SKM-1 treated with dmso at 0.1 percent for 144 hours (cell line): ENCODE results near the gene CSNK2A3.
A peak's percentile ranks its signal among the peaks of the same experiment; 100 is the strongest.

Experiments
- DNase-seq: peaks from one replicate; lab custom pipeline; 2025; ENCODE audit not compliant: unreplicated experiment; lab: John Stamatoyannopoulos, UW

CSNK2A3 gene

GRCh38 chr11:11338304-11338703 is 14.7 kb downstream of the CSNK2A3 start:
- no peak for DNase-seq

GRCh38 chr11:11336664-11337063 is 16.4 kb downstream of the CSNK2A3 start:
- DNase-seq: no peak

GRCh38 chr11:11335043-11335442 is 18.0 kb downstream of the CSNK2A3 start:
- DNase-seq: no peak

GRCh38 chr11:11334607-11335006 is 18.4 kb downstream of the CSNK2A3 start:
- no peak for DNase-seq

GRCh38 chr11:11332141-11332710 is 20.8 kb downstream of the CSNK2A3 start:
- DNase-seq: no peak

DNA sequence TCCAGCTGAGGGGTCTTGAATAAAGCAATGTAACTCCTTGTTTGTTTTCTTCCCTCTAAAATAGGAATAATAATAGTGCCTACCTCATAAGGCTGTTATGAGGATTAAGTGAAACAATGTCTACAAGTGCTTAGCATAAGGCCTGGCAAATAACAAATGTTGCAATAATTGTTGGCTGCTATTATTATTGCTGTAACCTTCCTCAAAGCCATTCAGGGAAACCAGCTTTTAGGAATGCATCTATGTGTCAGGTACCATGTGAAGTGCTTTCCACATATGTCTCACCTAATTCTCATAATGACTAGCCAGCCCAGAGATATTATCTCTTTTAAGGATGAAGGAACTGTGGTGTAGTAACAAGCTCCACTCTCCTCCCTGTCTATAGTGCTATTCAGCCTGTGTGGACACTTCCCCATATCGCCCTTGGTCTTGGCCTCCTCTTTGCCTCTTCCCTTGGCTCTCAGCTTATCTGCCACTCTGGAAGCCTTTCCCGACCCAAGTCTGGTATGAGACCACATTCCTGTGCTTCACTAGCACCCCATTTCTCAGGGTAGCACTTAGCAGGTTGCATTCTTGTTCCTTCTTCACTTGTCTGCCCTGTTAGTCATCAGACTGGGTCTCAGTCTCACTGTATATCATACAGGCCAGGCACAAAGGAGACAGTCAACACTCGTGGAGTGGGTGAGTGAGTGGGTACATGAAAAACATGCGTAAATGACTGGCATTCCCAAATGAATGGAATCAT is 23.8 kb downstream of the CSNK2A3 start:
- no peak for DNase-seq

GRCh38 chr11:11324090-11324489 is 29.0 kb downstream of the CSNK2A3 start:
- DNase-seq: no peak

DNA sequence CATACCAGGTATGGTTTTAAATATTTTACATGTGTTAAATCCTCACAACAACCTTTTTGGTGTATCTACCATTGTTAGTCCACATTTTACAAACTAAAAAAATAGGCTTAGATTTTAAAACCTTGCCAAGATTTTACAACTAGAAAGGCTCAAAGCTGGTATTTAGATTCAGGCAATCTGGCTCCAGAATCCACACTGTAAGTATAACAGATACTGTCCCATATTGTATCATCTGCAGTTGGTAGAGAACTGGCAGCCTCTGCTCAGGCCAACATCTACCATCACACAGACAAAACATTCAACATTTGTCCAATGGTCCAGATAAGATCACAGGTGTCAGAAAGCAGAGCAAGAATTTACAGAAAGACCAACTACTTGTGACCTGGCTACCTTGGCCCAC is 30.9 kb downstream of the CSNK2A3 start:
- no peak for DNase-seq

DNA sequence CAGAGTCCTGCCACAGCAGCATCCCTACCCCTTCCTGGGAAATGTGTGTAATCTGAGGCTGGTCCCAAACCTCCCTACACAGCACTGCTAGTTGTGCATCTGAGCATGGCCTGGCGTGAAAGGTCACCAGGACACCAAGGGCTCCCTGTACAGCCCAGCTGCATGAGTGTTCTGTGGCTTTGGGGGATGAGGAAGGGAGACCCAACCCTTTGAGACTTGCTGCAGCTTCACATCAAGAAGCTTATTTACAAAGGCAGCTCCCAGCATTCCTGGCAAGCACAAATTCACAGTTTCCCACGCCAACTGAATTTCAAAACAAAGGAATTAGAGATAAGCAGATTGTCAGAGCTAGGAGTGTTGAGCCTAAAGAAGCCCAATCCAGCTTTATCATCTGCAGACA is 32.2 kb downstream of the CSNK2A3 start:
- DNase-seq: no peak

- DNase-seq: peak; percentile 97
Observed at GRCh38 chr11:11318961-11319360, 34.1 kb downstream of the CSNK2A3 start.

DNA sequence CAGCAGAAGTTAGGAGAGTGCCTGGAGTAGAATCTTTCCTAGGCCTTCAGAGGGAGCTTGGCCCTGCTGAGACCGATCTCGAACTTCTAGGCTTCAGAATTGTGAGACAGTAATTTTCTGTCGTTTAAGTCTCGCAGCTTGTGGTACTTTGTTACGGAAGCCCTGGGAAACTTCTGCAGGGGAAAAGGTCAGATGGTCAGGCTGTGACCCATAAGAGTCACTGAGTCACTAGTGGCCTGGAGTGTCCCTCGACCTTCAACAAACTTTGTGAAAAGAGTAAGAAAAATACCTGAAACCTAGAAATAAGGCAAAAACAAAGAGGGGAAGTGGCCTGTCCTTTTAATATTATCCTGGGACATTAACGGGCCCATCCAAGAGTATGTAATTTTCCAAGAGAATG is 34.6 kb downstream of the CSNK2A3 start:
- DNase-seq: no peak

DNA sequence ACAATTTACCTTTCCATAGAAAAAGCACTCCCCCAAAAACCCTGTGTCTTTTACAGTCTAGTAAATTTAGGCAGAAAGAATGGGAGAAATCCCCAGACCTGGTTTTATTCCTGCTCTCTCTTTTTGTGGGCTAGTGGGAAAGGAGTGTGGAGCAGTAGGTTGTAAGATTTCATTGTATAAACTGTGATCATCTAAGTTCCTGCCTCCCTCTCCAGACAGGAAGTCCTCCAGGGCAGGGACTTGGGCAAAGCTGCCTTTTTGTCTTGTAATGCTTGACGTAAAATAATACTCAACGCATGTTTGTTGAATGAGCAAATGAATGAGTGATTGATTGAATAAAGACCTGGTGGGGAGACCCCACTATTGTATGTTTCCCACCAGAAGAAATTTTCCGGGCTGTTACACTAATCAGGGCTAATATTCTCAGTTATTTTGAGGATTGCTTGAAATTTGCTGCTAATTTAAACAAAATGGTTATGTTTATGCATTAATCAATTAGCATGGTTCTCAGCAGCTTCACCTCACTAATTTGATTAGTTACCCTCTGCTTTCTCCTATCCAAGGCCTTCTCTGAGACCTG is 36.3 kb downstream of the CSNK2A3 start:
- DNase-seq: no peak

DNA sequence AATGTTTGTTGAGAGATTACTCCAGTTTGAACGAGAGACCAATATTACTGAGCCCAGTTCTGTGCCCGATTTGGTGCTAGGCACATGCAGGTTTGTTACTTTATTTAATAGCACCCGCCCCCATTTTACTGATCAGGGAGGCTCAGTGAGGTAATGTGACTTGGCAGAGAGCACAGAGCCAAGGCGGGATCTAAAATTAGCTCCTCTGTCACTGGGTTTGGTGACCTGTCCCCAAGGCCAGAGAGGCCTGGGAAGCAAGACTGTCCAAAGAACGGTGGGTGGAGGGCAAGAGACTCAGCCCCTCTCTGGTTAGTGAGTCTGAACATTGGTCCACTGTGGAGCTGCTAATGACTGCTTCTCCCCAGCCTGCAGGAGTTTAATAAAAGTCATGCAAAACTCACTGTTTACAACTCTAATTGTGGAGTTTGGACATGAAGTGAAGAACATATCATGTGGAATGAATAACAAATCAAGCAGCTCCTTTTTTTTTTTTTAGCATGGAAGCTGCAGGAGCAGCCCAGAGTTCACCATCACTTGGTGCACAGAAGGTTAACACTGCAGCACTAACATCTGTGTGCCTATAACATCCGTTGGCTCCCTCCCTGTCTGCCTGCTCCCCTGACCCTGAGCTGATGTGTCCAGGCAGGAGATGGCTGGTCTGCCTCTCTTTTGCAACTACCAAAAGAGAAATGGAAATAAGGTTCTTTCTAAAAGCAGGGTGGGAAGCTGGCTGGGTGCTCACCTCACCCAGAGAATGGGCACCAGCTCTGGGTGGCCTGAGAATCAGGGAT is 39.0 kb downstream of the CSNK2A3 start:
- DNase-seq: no peak

GRCh38 chr11:11313426-11313825 is 39.6 kb downstream of the CSNK2A3 start:
- DNase-seq: peak; percentile 70

DNA sequence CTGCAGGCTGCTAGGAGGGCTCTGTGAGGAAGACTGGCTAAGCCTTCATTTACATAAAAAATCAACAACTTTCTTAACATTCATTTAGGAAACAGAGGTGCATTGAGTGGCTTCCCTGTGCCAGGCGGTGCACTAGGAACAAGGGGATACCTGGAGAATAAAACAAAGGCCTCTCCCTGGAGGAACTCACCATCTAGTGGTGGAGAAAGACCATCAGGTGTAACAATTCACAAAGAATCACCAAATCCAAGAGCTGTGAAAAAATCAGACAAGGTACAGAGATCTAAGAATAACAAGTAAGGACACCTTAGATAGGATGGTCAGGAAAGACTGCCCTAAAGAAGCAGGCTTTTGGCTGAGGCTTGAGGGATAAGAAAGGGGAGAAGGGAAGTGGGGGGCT is 40.3 kb downstream of the CSNK2A3 start:
- DNase-seq: no peak

GRCh38 chr11:11311169-11311568 is 41.9 kb downstream of the CSNK2A3 start:
- DNase-seq: peak; percentile 98

DNA sequence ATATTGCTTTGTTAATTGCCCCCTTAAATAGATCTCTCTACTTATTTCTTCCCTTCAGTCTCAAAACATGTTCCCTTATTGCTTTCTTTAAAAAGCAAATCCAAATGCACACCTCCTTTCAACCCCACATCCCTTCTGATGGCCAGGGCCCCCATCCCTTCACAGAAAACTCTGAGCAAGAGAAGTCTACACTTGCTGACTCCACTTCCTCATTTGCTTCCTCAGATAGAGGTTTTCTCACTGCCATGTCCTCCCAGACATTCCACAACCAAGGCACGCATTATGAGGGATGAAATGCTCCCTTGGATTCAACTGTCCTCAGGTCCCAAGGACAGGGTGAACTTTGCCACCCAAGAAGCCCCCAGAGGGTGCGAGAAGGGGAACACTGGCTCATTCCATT is 43.1 kb downstream of the CSNK2A3 start:
- DNase-seq: peak; percentile 53

DNA sequence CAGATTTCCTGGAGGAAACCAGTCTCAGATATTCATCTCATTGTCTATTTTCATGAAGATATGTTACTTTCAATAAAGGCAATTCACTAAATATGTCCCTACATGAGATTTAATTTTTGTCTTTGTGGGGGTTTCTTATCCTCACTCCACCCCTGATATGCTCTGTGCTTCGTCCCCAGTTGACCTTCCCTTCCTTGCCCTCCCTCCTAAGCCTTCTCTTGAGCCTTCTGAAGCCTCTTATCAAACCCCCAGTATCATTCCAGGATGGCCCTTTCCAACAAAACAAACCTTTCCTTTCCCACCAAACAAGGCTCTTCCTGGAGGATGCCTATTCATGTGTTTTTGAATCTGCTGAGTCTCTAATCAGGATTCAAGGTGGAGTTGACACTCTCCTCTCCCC is 44.8 kb downstream of the CSNK2A3 start:
- no peak for DNase-seq

- no peak for DNase-seq
Observed at GRCh38 chr11:11306855-11307254, 46.2 kb downstream of the CSNK2A3 start.

- no peak for DNase-seq
Observed at GRCh38 chr11:11304550-11304949, 48.5 kb downstream of the CSNK2A3 start.

DNA sequence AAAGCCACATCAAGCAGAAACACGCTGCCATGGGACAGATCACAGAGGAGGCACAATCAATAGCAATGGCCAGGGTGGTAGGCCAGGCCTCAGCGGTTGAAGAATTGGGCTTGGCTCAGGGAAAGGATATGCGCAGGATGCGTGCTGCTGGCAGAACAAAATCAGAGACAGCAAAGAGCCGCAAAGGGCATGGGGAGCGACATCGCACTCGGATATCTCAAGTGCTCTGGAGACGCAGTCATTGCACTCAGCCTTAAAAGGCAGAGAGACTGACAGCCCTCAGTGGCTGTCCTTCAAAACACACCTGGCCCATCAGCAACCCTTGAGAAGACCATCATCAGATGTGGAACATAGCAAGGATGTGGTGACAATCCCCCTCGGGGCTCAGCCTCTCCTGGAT is 50.5 kb downstream of the CSNK2A3 start:
- no peak for DNase-seq
